NCI-H1436 treated with DMSO at 0.1 percent for 48 hours (cell line): ENCODE results near the gene CCL20.

Experiments used
- DNase-seq: peaks from one replicate; lab custom pipeline; 2025; lab: John Stamatoyannopoulos, UW

CCL20 gene

GRCh38 chr2:227802882-227803281 is 10.8 kb upstream of the CCL20 start:
- no peak for DNase-seq

- no peak for DNase-seq
Observed at GRCh38 chr2:227804975-227805374, 8.7 kb upstream of the CCL20 start.

- no peak for DNase-seq
Observed at GRCh38 chr2:227805578-227805977, 8.1 kb upstream of the CCL20 start.

- DNase-seq, result no peak
Observed at GRCh38 chr2:227808936-227809335, 4.7 kb upstream of the CCL20 start.

GRCh38 chr2:227812001-227812400 is 1.6 kb upstream of the CCL20 start:
- no peak for DNase-seq

GRCh38 chr2:227813229-227813561 is 447 bp upstream of the CCL20 start:
- DNase-seq, result no peak

- DNase-seq, result no peak
Observed at GRCh38 chr2:227815066-227815465, 1.4 kb downstream of the CCL20 start.

GRCh38 chr2:227816507-227817294 is 3.1 kb downstream of the CCL20 start:
- DNase-seq, result no peak

GRCh38 chr2:227817336-227817735 is 3.7 kb downstream of the CCL20 start:
- DNase-seq, result no peak

GRCh38 chr2:227817850-227818674 is 4.4 kb downstream of the CCL20 start:
- no peak for DNase-seq

- no peak for DNase-seq
Observed at GRCh38 chr2:227818675-227819397, 5.2 kb downstream of the CCL20 start.

GRCh38 chr2:227819398-227819697 is 5.7 kb downstream of the CCL20 start:
- DNase-seq, result no peak

GRCh38 chr2:227821043-227821942 is 7.7 kb downstream of the CCL20 start:
- no peak for DNase-seq

- DNase-seq, result no peak
Observed at GRCh38 chr2:227822416-227823003, 8.9 kb downstream of the CCL20 start.

- DNase-seq, result no peak
Observed at GRCh38 chr2:227823922-227824321, 10.3 kb downstream of the CCL20 start.

GRCh38 chr2:227824711-227825110 is 11.1 kb downstream of the CCL20 start:
- no peak for DNase-seq

- DNase-seq, result no peak
Observed at GRCh38 chr2:227826019-227826521, 12.4 kb downstream of the CCL20 start.

GRCh38 chr2:227826563-227826962 is 12.9 kb downstream of the CCL20 start:
- no peak for DNase-seq

GRCh38 chr2:227827143-227827542 is 13.5 kb downstream of the CCL20 start:
- DNase-seq, result no peak

GRCh38 chr2:227828477-227828912 is 14.9 kb downstream of the CCL20 start:
- DNase-seq, result no peak

GRCh38 chr2:227829337-227829736 is 15.7 kb downstream of the CCL20 start:
- no peak for DNase-seq
